ENCODE data around the gene MICALL1.

- no peak for TF ChIP-seq POLR2A (IDR thresholded peaks at IDR 0.05; ENCODE audit: low read depth, low read length)
- TF ChIP-seq POLR2AphosphoS5 (IDR thresholded peaks at IDR 0.05; ENCODE audit: low read depth, low read length) = no peak
- no peak for TF ChIP-seq TAF1 (IDR thresholded peaks at IDR 0.05; ENCODE audit: low read depth, low read length)
- TF ChIP-seq PAX5 (IDR thresholded peaks at IDR 0.05; ENCODE audit: insufficient read depth, low read length, severe bottlenecking) = no peak
- no peak for TF ChIP-seq POU2F2 (IDR thresholded peaks at IDR 0.05; ENCODE audit: low read depth, low read length)
These were observed 61.7 kb downstream of the MICALL1 start for GRCh38 chr22:37967637-37968451.
